Breast epithelium (tissue), 4 donors: ENCODE data around the gene MMGT1. TPM values are rescaled to one million over a fixed set of nuclear protein-coding genes. Genes with fewer than 3 reads are reported as not detected.
"Not testable (repeated sequence)": the region's sequence is repeated elsewhere in the genome, so short reads cannot be mapped to it uniquely, and the experiment has no call there.

Source experiments
- DNase-seq, 2 donors: peaks; one replicate each; pipeline ENCODE4 v3.0.0-alpha.2; 2019; ENCODE audit warnings: low spot score in 2 of 2
- H3K27ac ChIP-seq, 2 donors: fragments of 200-600 bp; sonication (generic) in 1 of 2; one replicate each; pipeline ENCODE4 v1.5.1; 2016 to 2019; ENCODE audit warnings: mild to moderate bottlenecking in 1 of 2
- H3K27me3 ChIP-seq, 2 donors: fragments of 200-600 bp; sonication (generic) in 1 of 2; one replicate each; pipeline versions ENCODE4 v1.5.1 to v1.6.0; 2017 to 2019; ENCODE audit warnings: control low read depth in 1 of 2, mild to moderate bottlenecking in 1 of 2
- H3K36me3 ChIP-seq: fragments of 200-600 bp; one replicate; pipeline ENCODE4 v1.5.1; 2019
- H3K4me1 ChIP-seq, 2 donors: fragments of 200-600 bp; sonication (generic); one replicate each; pipeline ENCODE4 v1.5.1; 2016 to 2019; ENCODE audit warnings: control low read depth in 1 of 2
- H3K4me3 ChIP-seq, 3 donors: fragments of 200-600 bp; sonication (generic); 1 replicate in 2 of 3; 2 replicates in 1 of 3; pipeline ENCODE4 v1.5.1; 2016 to 2019; ENCODE audit warnings: mild to moderate bottlenecking in 3 of 3, moderate library complexity in 2 of 3
- H3K9me3 ChIP-seq, 2 donors: fragments of 200-600 bp; sonication (generic) in 1 of 2; one replicate each; pipeline ENCODE4 v1.5.1; 2016 to 2019; ENCODE audit warnings: control low read depth in 1 of 2
- POLR2A ChIP-seq: fragments of 450-650 bp; IDR thresholded peaks from one replicate; pipeline ENCODE4 v1.6.1; 2016; ENCODE audit warnings: antibody characterized with exemption, mild to moderate bottlenecking, moderate library complexity
- POLR2AphosphoS5 ChIP-seq, 3 donors: sonication (generic); formaldehyde crosslinking; IDR thresholded peaks; one replicate each; pipeline ENCODE4 v1.6.1; 2017; ENCODE audit warnings: antibody characterized with exemption in 3 of 3
- intact Hi-C: fragments of 100-400 bp; cut with DNase I; formaldehyde crosslinking; loops from one replicate; pipeline ENCODE4 v1.15.1; 2023; ENCODE audit warnings: low total_unique reads
- total RNA-seq, 3 donors: library from RNA; depleted of rRNA; stranded (reverse); fragments of >200 nt; gene quantifications; one replicate each; pipeline ENCODE4 v1.1.0, GENCODE V29; 2016
- TF ChIP-seq, protein P1 (sequence below), 3 donors: fragments of 450-650 bp; IDR thresholded peaks; one replicate each; pipeline ENCODE4 v1.5.1; 2016 to 2017; ENCODE audit warnings: antibody characterized with exemption in 3 of 3, mild to moderate bottlenecking in 3 of 3, moderate library complexity in 3 of 3

The MMGT1 gene
- total RNA-seq, 3 donors from 2014 or later = 22.0 to 33.1 (median 25.6) TPM

GRCh38 chrX:135927897-135928296 lies 45.9 kb downstream of the MMGT1 start:
- Histone ChIP-seq H3K27ac (no peak overlapping the region), H3K4me3 (no peak overlapping the region), H3K27me3 (peaks cover 0 to 18% of the 10 kb centered on the region in 2 donors), H3K4me1 (no peaks in the 10 kb centered on the region), H3K36me3 (no peaks in the 10 kb centered on the region), H3K9me3 (no peaks in the 10 kb centered on the region)
- intact Hi-C loops = no loop called here
- TF ChIP-seq POLR2AphosphoS5 (IDR thresholded peaks at IDR 0.05) (no peak), POLR2A (no peak)
- TF ChIP-seq, protein P1, sequence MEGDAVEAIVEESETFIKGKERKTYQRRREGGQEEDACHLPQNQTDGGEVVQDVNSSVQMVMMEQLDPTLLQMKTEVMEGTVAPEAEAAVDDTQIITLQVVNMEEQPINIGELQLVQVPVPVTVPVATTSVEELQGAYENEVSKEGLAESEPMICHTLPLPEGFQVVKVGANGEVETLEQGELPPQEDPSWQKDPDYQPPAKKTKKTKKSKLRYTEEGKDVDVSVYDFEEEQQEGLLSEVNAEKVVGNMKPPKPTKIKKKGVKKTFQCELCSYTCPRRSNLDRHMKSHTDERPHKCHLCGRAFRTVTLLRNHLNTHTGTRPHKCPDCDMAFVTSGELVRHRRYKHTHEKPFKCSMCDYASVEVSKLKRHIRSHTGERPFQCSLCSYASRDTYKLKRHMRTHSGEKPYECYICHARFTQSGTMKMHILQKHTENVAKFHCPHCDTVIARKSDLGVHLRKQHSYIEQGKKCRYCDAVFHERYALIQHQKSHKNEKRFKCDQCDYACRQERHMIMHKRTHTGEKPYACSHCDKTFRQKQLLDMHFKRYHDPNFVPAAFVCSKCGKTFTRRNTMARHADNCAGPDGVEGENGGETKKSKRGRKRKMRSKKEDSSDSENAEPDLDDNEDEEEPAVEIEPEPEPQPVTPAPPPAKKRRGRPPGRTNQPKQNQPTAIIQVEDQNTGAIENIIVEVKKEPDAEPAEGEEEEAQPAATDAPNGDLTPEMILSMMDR (IDR thresholded peaks at IDR 0.05) = no peak
- DNase-seq = no peak

DNA sequence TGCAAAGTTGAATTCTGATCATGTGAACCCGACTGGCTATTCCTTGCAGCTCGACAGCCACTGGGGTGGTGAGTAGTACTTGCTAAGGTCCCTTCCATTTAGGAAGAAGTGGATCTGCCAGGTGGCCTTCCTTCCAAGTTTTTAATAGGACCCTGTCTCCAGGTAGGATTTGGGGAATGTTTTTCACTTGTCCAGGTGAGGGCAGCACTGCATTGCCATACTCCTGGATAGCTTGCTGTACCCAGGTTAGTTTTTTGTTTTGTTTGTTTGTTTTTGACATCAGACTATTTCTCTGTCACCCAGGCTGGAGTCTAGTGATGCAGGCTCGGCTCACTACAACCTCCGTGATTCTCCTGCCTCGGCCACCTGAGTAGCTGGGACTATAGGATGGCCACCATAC lies 50.4 kb downstream of the MMGT1 start:
- H3K9me3 ChIP-seq = no peaks in the 10 kb centered on the region
- H3K4me1 ChIP-seq = no peaks in the 10 kb centered on the region
- DNase-seq = no peak
- TF ChIP-seq POLR2A (no peak), POLR2AphosphoS5 (IDR thresholded peaks at IDR 0.05) (no peak)
- TF ChIP-seq, protein P1 (IDR thresholded peaks at IDR 0.05) = no peak
- intact Hi-C loops = no loop called here
- H3K4me3 ChIP-seq = no peak overlapping the region
- H3K36me3 ChIP-seq = no peaks in the 10 kb centered on the region
- H3K27ac ChIP-seq = no peak overlapping the region
- H3K27me3 ChIP-seq = peaks cover 0 to 33% of the 10 kb centered on the region in 2 donors

DNA sequence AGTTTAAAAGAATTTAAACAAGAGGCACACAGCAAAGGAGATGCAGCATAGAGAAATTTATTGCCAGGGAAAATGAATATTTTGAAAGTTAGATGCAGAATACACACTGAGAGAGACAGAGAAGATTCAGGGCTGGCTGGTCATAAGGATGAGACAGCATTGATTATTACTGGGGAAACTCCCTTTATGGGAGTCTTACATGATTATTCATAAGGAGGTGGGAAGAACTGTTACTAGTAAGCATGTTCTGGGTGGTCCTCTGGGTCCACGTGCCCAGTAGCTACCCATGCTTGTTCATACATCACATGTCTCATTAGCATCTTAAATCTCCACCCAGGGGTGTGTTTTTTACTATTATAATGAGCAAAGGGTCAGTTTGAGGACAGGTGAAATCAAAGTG lies 53.3 kb downstream of the MMGT1 start:
- H3K27me3 ChIP-seq = peaks cover 0 to 47% of the 10 kb centered on the region in 2 donors
- H3K9me3 ChIP-seq, H3K4me3 ChIP-seq, H3K36me3 ChIP-seq, DNase-seq, H3K27ac ChIP-seq, H3K4me1 ChIP-seq, intact Hi-C loops: not testable (repeated sequence)

GRCh38 chrX:135914404-135914803 lies 59.4 kb downstream of the MMGT1 start:
- Histone ChIP-seq H3K36me3 (no peaks in the 10 kb centered on the region), H3K9me3 (no peaks in the 10 kb centered on the region), H3K27me3 (peaks cover 0 to 54% of the 10 kb centered on the region in 2 donors), H3K4me1 (no peaks in the 10 kb centered on the region), H3K27ac (no peak overlapping the region), H3K4me3 (no peak overlapping the region)
- no peak for DNase-seq
- intact Hi-C loops = no loop called here
- TF ChIP-seq, protein P1 (IDR thresholded peaks at IDR 0.05) = no peak
- TF ChIP-seq POLR2A (no peak), POLR2AphosphoS5 (IDR thresholded peaks at IDR 0.05) (no peak)

Other genes with a start within 250 kb of the MMGT1 start
- not detected for gene CT45A3, start 205.8 kb downstream of the MMGT1 start, total RNA-seq
- not detected for gene CT45A5, start 188.5 kb downstream of the MMGT1 start, total RNA-seq
- not detected for gene CT45A6, start 171.2 kb downstream of the MMGT1 start, total RNA-seq
- not detected for gene CT45A2, start 154.0 kb downstream of the MMGT1 start, total RNA-seq
- not detected for gene CT45A7, start 136.7 kb downstream of the MMGT1 start, total RNA-seq
- gene CT45A8, start 119.5 kb downstream of the MMGT1 start, total RNA-seq = not detected
- not detected for gene CT45A9, start 102.2 kb downstream of the MMGT1 start, total RNA-seq
- gene CT45A10, start 80.5 kb downstream of the MMGT1 start, total RNA-seq = not detected
- not detected for gene SAGE1, start 80.3 kb downstream of the MMGT1 start, total RNA-seq
- gene SLC9A6, start 11.4 kb upstream of the MMGT1 start, total RNA-seq = 10 to 100 TPM; 12.5 to 17.1 (median 12.9) TPM
- gene FHL1, start 173.5 kb upstream of the MMGT1 start, total RNA-seq = 1,000 to 10,000 TPM in 1 of 3 donors, 100 to 1,000 TPM in 2; 299 to 1,250 (median 654) TPM